ENCODE data around the gene TIMM22.

Gene TIMM22

GRCh38 chr17:1005361-1005946 is 8.5 kb downstream of the TIMM22 start:
- Histone ChIP-seq H3K9me3 (ENCODE audit: control insufficient read depth, insufficient read depth, low read length) (no peaks in the 10 kb centered on the region), H3K4me3 (ENCODE audit: low read length) (no peak overlapping the region), H3K9me2 (replicated peaks; ENCODE audit: control insufficient read depth, low read length) (no peaks in the 10 kb centered on the region), H3K4me2 (ENCODE audit: low read length) (no peak overlapping the region), H3K27me3 (ENCODE audit: control insufficient read depth, low read length) (no peaks in the 10 kb centered on the region), H3K79me2 (ENCODE audit: control insufficient read depth, low read length) (0 out of 2 replicates have a peak, but pooled peaks cover 2% of the 10 kb centered on the region), H3K4me1 (ENCODE audit: control insufficient read depth, low read length) (no peaks in the 10 kb centered on the region), H3K27ac (ENCODE audit: low read depth, low read length) (no peak overlapping the region), H3K36me3 (ENCODE audit: control insufficient read depth, low read length) (peaks cover 96% of the 10 kb centered on the region), H3F3A (ENCODE audit: control insufficient read depth, insufficient read depth) (peaks cover 10% of the 10 kb centered on the region; the same call in 1 of the 2 replicates), H4K20me1 (ENCODE audit: control insufficient read depth, insufficient read depth, low read depth, low read length) (peaks cover 16% of the 10 kb centered on the region; the same call in 1 of the 2 replicates)
- TF ChIP-seq CTCF (IDR thresholded peaks at IDR 0.05; ENCODE audit: low read depth, low read length, poor library complexity, severe bottlenecking) (no peak), EZH2phosphoT487 (IDR thresholded peaks at IDR 0.05; ENCODE audit: borderline replicate concordance, low read length) (no peak)

GRCh38 chr17:1006054-1006453 is 9.1 kb downstream of the TIMM22 start:
- no peaks in the 10 kb centered on the region for H3K9me3 ChIP-seq (ENCODE audit: control insufficient read depth, insufficient read depth, low read length)

GRCh38 chr17:1007310-1008007 is 10.5 kb downstream of the TIMM22 start:
- Histone ChIP-seq H3K79me2 (ENCODE audit: control insufficient read depth, low read length) (no peaks in the 10 kb centered on the region), H3K27me3 (ENCODE audit: control insufficient read depth, low read length) (no peaks in the 10 kb centered on the region), H3K4me1 (ENCODE audit: control insufficient read depth, low read length) (no peaks in the 10 kb centered on the region), H3K27ac (ENCODE audit: low read depth, low read length) (no peak overlapping the region), H3K4me3 (ENCODE audit: low read length) (no peak overlapping the region), H3K4me2 (ENCODE audit: low read length) (no peak overlapping the region), H3K36me3 (ENCODE audit: control insufficient read depth, low read length) (peaks cover 95% of the 10 kb centered on the region), H3K9me3 (ENCODE audit: control insufficient read depth, insufficient read depth, low read length) (no peaks in the 10 kb centered on the region), H3F3A (ENCODE audit: control insufficient read depth, insufficient read depth) (no peaks in the 10 kb centered on the region), H3K9me2 (replicated peaks; ENCODE audit: control insufficient read depth, low read length) (no peaks in the 10 kb centered on the region), H4K20me1 (ENCODE audit: control insufficient read depth, insufficient read depth, low read depth, low read length) (peaks cover 6% of the 10 kb centered on the region; the same call in 1 of the 2 replicates)
- TF ChIP-seq EZH2phosphoT487 (IDR thresholded peaks at IDR 0.05; ENCODE audit: borderline replicate concordance, low read length) (no peak), CTCF (IDR thresholded peaks at IDR 0.05; ENCODE audit: low read depth, low read length, poor library complexity, severe bottlenecking) (no peak)

More at GRCh38 chr17:1006054-1006453, 9.1 kb downstream of the TIMM22 start:
- Histone ChIP-seq H3K4me2 (ENCODE audit: low read length) (no peak overlapping the region), H3K4me3 (ENCODE audit: low read length) (no peak overlapping the region), H3K9me2 (replicated peaks; ENCODE audit: control insufficient read depth, low read length) (no peaks in the 10 kb centered on the region), H4K20me1 (ENCODE audit: control insufficient read depth, insufficient read depth, low read depth, low read length) (peaks cover 12% of the 10 kb centered on the region; the same call in 1 of the 2 replicates), H3K79me2 (ENCODE audit: control insufficient read depth, low read length) (0 out of 2 replicates have a peak, but pooled peaks cover 2% of the 10 kb centered on the region), H3K4me1 (ENCODE audit: control insufficient read depth, low read length) (no peaks in the 10 kb centered on the region), H3K27ac (ENCODE audit: low read depth, low read length) (no peak overlapping the region), H3F3A (ENCODE audit: control insufficient read depth, insufficient read depth) (peaks cover 6% of the 10 kb centered on the region; the same call in 1 of the 2 replicates), H3K36me3 (ENCODE audit: control insufficient read depth, low read length) (peaks cover 96% of the 10 kb centered on the region), H3K27me3 (ENCODE audit: control insufficient read depth, low read length) (no peaks in the 10 kb centered on the region)
- TF ChIP-seq CTCF (IDR thresholded peaks at IDR 0.05; ENCODE audit: low read depth, low read length, poor library complexity, severe bottlenecking) (no peak), EZH2phosphoT487 (IDR thresholded peaks at IDR 0.05; ENCODE audit: borderline replicate concordance, low read length) (no peak)
